SK-N-SH treated with all-trans-retinoic acid at 6 μM for 48 hours (cell line): Measurements from ENCODE around the gene MVB12B.

ENCODE experiments used
- BACH2 ChIP-seq: fragments of 250-450 bp; sonication (Bioruptor Pico); IDR thresholded peaks from 2 replicates; pipeline ENCODE4 v1.9.0; 2021; ENCODE audit warnings: mild to moderate bottlenecking, borderline replicate concordance
- CSRNP3 ChIP-seq: fragments of 250-450 bp; sonication (Bioruptor Pico); IDR thresholded peaks from 2 replicates; pipeline ENCODE4 v1.5.1; 2021; ENCODE audit warnings: mild to moderate bottlenecking, moderate library complexity
- ISL1 ChIP-seq: fragments of 250-450 bp; sonication (Bioruptor Pico); IDR thresholded peaks from 2 replicates; pipeline ENCODE4 v2.1.2; 2022; ENCODE audit warnings: mild to moderate bottlenecking, moderate library complexity
- PATZ1 ChIP-seq: fragments of 250-450 bp; sonication (Bioruptor Pico); IDR thresholded peaks from 2 replicates; pipeline ENCODE4 v1.8.0; 2020; ENCODE audit warnings: mild to moderate bottlenecking, moderate library complexity, borderline replicate concordance
- RARB ChIP-seq: fragments of 250-450 bp; sonication (Bioruptor Pico); IDR thresholded peaks from 2 replicates; pipeline ENCODE4 v1.8.0; 2021; ENCODE audit warnings: mild to moderate bottlenecking, moderate library complexity
- TOX ChIP-seq: fragments of 250-450 bp; sonication (Bioruptor Pico); IDR thresholded peaks from 2 replicates; pipeline ENCODE4 v1.8.0; 2021; ENCODE audit warnings: mild to moderate bottlenecking, moderate library complexity, borderline replicate concordance
- ZC3H10 ChIP-seq: fragments of 250-450 bp; sonication (Bioruptor Pico); IDR thresholded peaks from 2 replicates; pipeline ENCODE4 v1.5.1; 2021; ENCODE audit warnings: mild to moderate bottlenecking, moderate library complexity
- ZFP3 ChIP-seq: fragments of 250-450 bp; sonication (Bioruptor Pico); IDR thresholded peaks from 2 replicates; pipeline ENCODE4 v1.5.0; 2020; ENCODE audit warnings: mild to moderate bottlenecking, moderate library complexity
- ZFP30 ChIP-seq: fragments of 450-650 bp; formaldehyde crosslinking; IDR thresholded peaks from 2 replicates; pipeline ENCODE4 v1.5.0; 2022; ENCODE audit warnings: mild to moderate bottlenecking, moderate library complexity

DNA sequence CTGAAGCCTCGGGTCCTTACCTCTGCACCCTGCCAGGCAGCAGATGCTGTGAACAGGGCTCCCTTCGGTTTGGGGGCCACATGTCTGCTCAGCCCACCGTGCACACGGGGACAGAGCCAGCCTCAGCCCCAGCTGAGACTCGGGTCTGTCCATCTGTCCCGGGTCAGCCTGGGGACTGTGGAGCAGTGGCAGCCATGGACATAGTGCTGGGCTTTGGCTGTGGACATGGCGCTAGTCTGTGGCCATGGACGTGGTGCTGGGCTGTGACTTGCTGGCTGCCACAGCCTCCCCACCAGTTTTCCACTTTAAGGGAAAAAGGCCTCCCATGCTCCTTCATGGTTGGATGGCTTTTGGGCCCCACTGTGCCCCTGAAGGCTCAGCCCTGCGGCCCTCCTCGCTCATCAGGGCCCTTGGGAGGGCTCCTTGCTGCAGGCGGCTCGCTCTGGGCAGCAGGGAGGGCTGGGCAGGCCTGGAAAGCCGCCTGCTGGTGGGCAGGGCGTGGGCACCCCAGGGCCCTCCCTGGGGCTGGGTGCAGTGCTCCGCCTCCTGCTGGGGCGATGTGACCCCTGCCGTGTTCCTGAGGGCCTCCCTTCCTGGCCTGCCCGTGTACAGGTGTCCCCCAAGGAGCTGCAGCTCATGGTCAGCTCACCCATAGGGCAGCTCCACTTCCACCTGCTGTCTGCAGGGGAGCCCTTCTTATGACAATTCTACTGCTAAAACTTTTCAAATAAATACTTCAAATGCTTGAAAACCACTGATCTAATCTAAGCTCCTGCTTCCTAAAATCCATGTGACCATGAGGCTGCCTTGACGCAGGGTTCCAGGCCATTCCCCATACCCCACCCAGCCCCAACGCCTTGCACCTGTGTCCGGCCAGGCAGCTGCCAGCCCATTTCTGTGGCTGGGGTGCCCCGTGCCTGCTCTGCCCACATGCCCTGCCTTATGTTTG is 175.0 kb downstream of the MVB12B start:
- no peak for TF ChIP-seq ISL1 (CRISPR knock-in tag)
- no peak for TF ChIP-seq RARB (CRISPR knock-in tag)
- no peak for TF ChIP-seq TOX (CRISPR knock-in tag)
- TF ChIP-seq CSRNP3 (CRISPR knock-in tag), result no peak
- TF ChIP-seq ZFP3 (CRISPR knock-in tag), result no peak
- no peak for TF ChIP-seq PATZ1
- no peak for TF ChIP-seq BACH2 (CRISPR knock-in tag)
- TF ChIP-seq ZC3H10 (CRISPR knock-in tag), result no peak
- TF ChIP-seq ZFP30 (CRISPR knock-in tag), result no peak
